GM12874 (cell line): Measurements from ENCODE around the gene CREB3L2.

Source experiments
- CTCF ChIP-seq: IDR thresholded peaks from 2 replicates; pipeline ENCODE4 v1.5.1; 2011; ENCODE audit warnings: low read depth, mild to moderate bottlenecking, control low read depth, low read length, moderate library complexity; ENCODE audit not compliant: insufficient read depth

The CREB3L2 gene

GRCh38 chr7:137867289-137867688 lies 134.6 kb downstream of the CREB3L2 start:
- TF ChIP-seq CTCF: no peak

- no peak for TF ChIP-seq CTCF
These were observed 136.1 kb downstream of the CREB3L2 start for GRCh38 chr7:137865764-137866163.

DNA sequence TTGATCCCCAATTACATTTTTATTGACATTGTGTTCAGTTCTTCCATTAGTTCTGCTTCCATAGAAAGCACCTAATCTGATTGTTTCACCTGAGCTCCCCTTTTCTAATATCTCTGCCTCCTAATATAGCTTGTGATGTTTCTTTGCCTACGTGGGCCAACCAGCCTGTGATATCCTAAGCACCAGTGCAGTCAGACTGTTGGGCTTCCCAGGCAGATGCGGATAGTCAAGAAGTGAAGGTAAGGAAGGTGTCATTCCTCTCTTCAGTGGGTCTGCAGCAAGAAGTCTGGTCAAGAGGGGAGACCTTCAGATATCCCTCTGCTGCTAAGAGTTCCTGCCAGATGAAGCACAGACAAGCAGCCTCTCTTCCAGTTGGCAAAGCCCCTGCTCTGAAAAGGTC lies 138.9 kb downstream of the CREB3L2 start:
- no peak for TF ChIP-seq CTCF

DNA sequence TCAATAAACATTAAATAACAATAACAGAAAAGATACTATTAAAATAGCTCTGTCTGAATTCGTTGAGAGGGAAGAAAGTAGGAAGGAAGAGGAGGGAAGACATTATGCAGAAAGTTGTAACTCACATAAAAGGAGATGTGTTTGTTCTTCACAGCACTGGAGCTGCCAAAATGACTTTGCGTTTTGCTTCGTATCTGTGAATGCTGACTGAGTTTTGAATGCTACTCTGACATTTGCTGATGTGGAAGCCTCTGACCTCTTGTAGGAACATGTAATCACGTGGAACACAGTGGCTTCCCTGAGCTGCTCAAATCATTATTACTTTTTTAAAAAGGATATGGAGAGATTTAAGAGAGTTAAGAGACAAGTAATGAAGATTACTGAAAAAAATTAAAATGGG lies 139.5 kb downstream of the CREB3L2 start:
- TF ChIP-seq CTCF: no peak

- no peak for TF ChIP-seq CTCF
These were observed 141.3 kb downstream of the CREB3L2 start for GRCh38 chr7:137860542-137860941.

GRCh38 chr7:137853053-137853452 lies 148.8 kb downstream of the CREB3L2 start:
- no peak for TF ChIP-seq CTCF

GRCh38 chr7:137852108-137852507 lies 149.8 kb downstream of the CREB3L2 start:
- no peak for TF ChIP-seq CTCF
